ENCODE results near the gene CDON. TPM values are rescaled to one million over a fixed set of nuclear protein-coding genes. Genes with fewer than 3 reads are reported as not detected.

The CDON gene
- total and polyA plus RNA-seq, 8 donors = 8.6 to 16.3 (median 11.4) TPM

- no peaks in the 10 kb centered on the region for H3K9me3 ChIP-seq
- DNase-seq (peak in 2 of 4 donors; percentile 44 to 51), ATAC-seq (peak; percentile 71)
- H3K4me1 ChIP-seq = no peaks in the 10 kb centered on the region
- TF ChIP-seq, protein P1, sequence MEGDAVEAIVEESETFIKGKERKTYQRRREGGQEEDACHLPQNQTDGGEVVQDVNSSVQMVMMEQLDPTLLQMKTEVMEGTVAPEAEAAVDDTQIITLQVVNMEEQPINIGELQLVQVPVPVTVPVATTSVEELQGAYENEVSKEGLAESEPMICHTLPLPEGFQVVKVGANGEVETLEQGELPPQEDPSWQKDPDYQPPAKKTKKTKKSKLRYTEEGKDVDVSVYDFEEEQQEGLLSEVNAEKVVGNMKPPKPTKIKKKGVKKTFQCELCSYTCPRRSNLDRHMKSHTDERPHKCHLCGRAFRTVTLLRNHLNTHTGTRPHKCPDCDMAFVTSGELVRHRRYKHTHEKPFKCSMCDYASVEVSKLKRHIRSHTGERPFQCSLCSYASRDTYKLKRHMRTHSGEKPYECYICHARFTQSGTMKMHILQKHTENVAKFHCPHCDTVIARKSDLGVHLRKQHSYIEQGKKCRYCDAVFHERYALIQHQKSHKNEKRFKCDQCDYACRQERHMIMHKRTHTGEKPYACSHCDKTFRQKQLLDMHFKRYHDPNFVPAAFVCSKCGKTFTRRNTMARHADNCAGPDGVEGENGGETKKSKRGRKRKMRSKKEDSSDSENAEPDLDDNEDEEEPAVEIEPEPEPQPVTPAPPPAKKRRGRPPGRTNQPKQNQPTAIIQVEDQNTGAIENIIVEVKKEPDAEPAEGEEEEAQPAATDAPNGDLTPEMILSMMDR (IDR thresholded peaks at IDR 0.05) = no peak
- H3K27me3 ChIP-seq = no peaks in the 10 kb centered on the region
- intact Hi-C loops (cut with DNase I) = loop anchor here in 1 of 2 donors (10.0 kb wide), 1 partner anchor 256 kb away; no protein-coding TSS in a partner anchor
- H3K27ac ChIP-seq = no peak overlapping the region
- no peaks in the 10 kb centered on the region for H3K36me3 ChIP-seq
- H3K4me3 ChIP-seq = no peak overlapping the region
Measured at GRCh38 chr11:125939081-125939521, 123.6 kb downstream of the CDON start.

GRCh38 chr11:125938418-125938817 lies 124.2 kb downstream of the CDON start:
- H3K4me3 ChIP-seq = no peak overlapping the region
- TF ChIP-seq, protein P1 (IDR thresholded peaks at IDR 0.05) = no peak
- no peak for DNase-seq
- H3K9me3 ChIP-seq = no peaks in the 10 kb centered on the region
- no peaks in the 10 kb centered on the region for H3K4me1 ChIP-seq
- H3K36me3 ChIP-seq = no peaks in the 10 kb centered on the region
- intact Hi-C loops (cut with DNase I) = loop anchor here in 1 of 2 donors (10.0 kb wide), 1 partner anchor 256 kb away; no protein-coding TSS in a partner anchor
- H3K27me3 ChIP-seq = no peaks in the 10 kb centered on the region
- no peak for ATAC-seq
- no peak overlapping the region for H3K27ac ChIP-seq

- Histone ChIP-seq H3K27me3 (no peaks in the 10 kb centered on the region), H3K9me3 (no peaks in the 10 kb centered on the region), H3K4me1 (no peaks in the 10 kb centered on the region), H3K27ac (no peak overlapping the region), H3K4me3 (no peak overlapping the region), H3K36me3 (no peaks in the 10 kb centered on the region)
- TF ChIP-seq, protein P1 (IDR thresholded peaks at IDR 0.05) = no peak
- DNase-seq = peak in 1 of 4 donors; percentile 33
- intact Hi-C loops (cut with DNase I) = loop anchor here in 1 of 2 donors (10.0 kb wide), 1 partner anchor 259 kb away; no protein-coding TSS in a partner anchor
- ATAC-seq = no peak
Measured at GRCh38 chr11:125935618-125936199, 127.0 kb downstream of the CDON start.

GRCh38 chr11:125935056-125935455 lies 127.6 kb downstream of the CDON start:
- Histone ChIP-seq H3K36me3 (no peaks in the 10 kb centered on the region), H3K27me3 (no peaks in the 10 kb centered on the region), H3K4me3 (no peak overlapping the region), H3K27ac (no peak overlapping the region), H3K9me3 (no peaks in the 10 kb centered on the region), H3K4me1 (no peaks in the 10 kb centered on the region)
- ATAC-seq (no peak), DNase-seq (no peak)
- TF ChIP-seq, protein P1 (IDR thresholded peaks at IDR 0.05) = no peak
- intact Hi-C loops (cut with DNase I) = loop anchor here in 1 of 2 donors (10.0 kb wide), 1 partner anchor 260 kb away; no protein-coding TSS in a partner anchor

GRCh38 chr11:125934473-125934872 lies 128.2 kb downstream of the CDON start:
- no peaks in the 10 kb centered on the region for H3K27me3 ChIP-seq
- TF ChIP-seq, protein P1 (IDR thresholded peaks at IDR 0.05) = no peak
- ATAC-seq (no peak), DNase-seq (no peak)
- H3K36me3 ChIP-seq = no peaks in the 10 kb centered on the region
- H3K4me3 ChIP-seq = no peak overlapping the region
- H3K27ac ChIP-seq = no peak overlapping the region
- H3K4me1 ChIP-seq = no peaks in the 10 kb centered on the region
- no peaks in the 10 kb centered on the region for H3K9me3 ChIP-seq
- intact Hi-C loops (cut with DNase I) = loop anchor here in 1 of 2 donors (10.0 kb wide), 1 partner anchor 260 kb away; no protein-coding TSS in a partner anchor

All from left lung (tissue), 10 donors.